OCI-LY7 (cell line): ENCODE results near the gene ACAP1. TPM values are rescaled to one million over a fixed set of nuclear protein-coding genes. Genes with fewer than 3 reads are reported as not detected.

ENCODE experiments used
- BruUV-seq: library from RNA; stranded (reverse); fragments of 400-500 nt; replicated peaks from 2 replicates; lab custom pipeline; 2021; lab: Mats Ljungman, UMichigan
- CTCF ChIA-PET: fragments of 300-600 bp; sonication (Branson Sonifier 250); formaldehyde crosslinking; loops from one replicate; lab custom pipeline; 2022; ENCODE audit warnings: antibody characterized with exemption; ENCODE audit not compliant: unreplicated experiment; lab: Charles Lee
- POLR2A ChIA-PET: fragments of 300-600 bp; sonication (Branson Sonifier 250); formaldehyde crosslinking; loops from one replicate; lab custom pipeline; 2022; ENCODE audit warnings: antibody characterized with exemption; lab: Charles Lee
- DNase-seq: peaks from one replicate; pipeline ENCODE4 v3.0.0-alpha.2; 2015; ENCODE audit warnings: low spot score
- H2AFZ ChIP-seq: fragments of 200-600 bp; sonication (generic), shearing (Covaris generic); 2 replicates; pipeline ENCODE4 v1.6.1; 2014; ENCODE audit warnings: mild to moderate bottlenecking, antibody characterized with exemption, low read length, moderate library complexity
- H3K27ac ChIP-seq: fragments of 200-600 bp; sonication (generic); 2 replicates; pipeline ENCODE4 v1.5.1; 2014; ENCODE audit warnings: mixed run types, low read depth, mild to moderate bottlenecking, moderate library complexity, low read length, inconsistent platforms; ENCODE audit not compliant: poor library complexity, severe bottlenecking
- H3K36me3 ChIP-seq: fragments of 200-600 bp; sonication (generic); 2 replicates; pipeline ENCODE4 v1.6.1; 2014; ENCODE audit warnings: mild to moderate bottlenecking, antibody characterized with exemption, low read length, moderate library complexity, mixed read lengths; ENCODE audit not compliant: insufficient read depth
- H3K4me1 ChIP-seq: fragments of 200-600 bp; sonication (generic); 2 replicates; pipeline ENCODE4 v1.5.1; 2014; ENCODE audit warnings: mild to moderate bottlenecking, low read length; ENCODE audit not compliant: insufficient read depth, poor library complexity, severe bottlenecking
- H3K4me2 ChIP-seq: fragments of 200-600 bp; sonication (generic); 2 replicates; pipeline ENCODE4 v1.6.1; 2014; ENCODE audit warnings: mild to moderate bottlenecking, low read length
- H3K4me3 ChIP-seq: fragments of 200-600 bp; sonication (generic); 2 replicates; pipeline ENCODE4 v1.5.1; 2014; ENCODE audit warnings: mild to moderate bottlenecking, low read depth, low read length; ENCODE audit not compliant: poor library complexity, severe bottlenecking
- H3K79me2 ChIP-seq: fragments of 200-600 bp; sonication (generic); 2 replicates; pipeline ENCODE4 v1.6.1; 2016; ENCODE audit warnings: low read depth, mild to moderate bottlenecking, low read length, moderate library complexity, mixed read lengths; ENCODE audit not compliant: insufficient read depth
- H3K9me2 ChIP-seq: fragments of 200-600 bp; sonication (generic); 2 replicates; pipeline ENCODE4 v1.6.1; 2016; ENCODE audit warnings: mild to moderate bottlenecking, low read length, mixed read lengths; ENCODE audit not compliant: insufficient read depth
- H3K9me3 ChIP-seq: fragments of 200-600 bp; sonication (generic); 2 replicates; pipeline ENCODE4 v1.6.1; 2014; ENCODE audit warnings: mild to moderate bottlenecking, mixed run types, low read length, mixed read lengths
- H4K20me1 ChIP-seq: fragments of 200-600 bp; sonication (generic); 2 replicates; pipeline ENCODE4 v1.6.1; 2014; ENCODE audit warnings: mild to moderate bottlenecking, antibody characterized with exemption, low read length, moderate library complexity, mixed read lengths; ENCODE audit not compliant: insufficient read depth
- CTCF ChIP-seq: fragments of 200-600 bp; sonication (generic); conservative IDR thresholded peaks from 2 replicates; pipeline ENCODE4 v1.5.1; 2014; ENCODE audit warnings: mild to moderate bottlenecking, antibody characterized with exemption, low read length, moderate library complexity, mixed read lengths
- EZH2phosphoT487 ChIP-seq: fragments of 200-600 bp; sonication (generic); IDR thresholded peaks from 2 replicates; pipeline ENCODE4 v1.6.1; 2018; ENCODE audit warnings: low read depth, borderline replicate concordance, mild to moderate bottlenecking, mixed run types, antibody characterized with exemption, low read length, moderate library complexity, mixed read lengths
- intact Hi-C: fragments of 100-400 bp; cut with micrococcal nuclease; formaldehyde crosslinking; loops from one replicate; pipeline ENCODE4 v1.10.0; 2022; ENCODE audit not compliant: unreplicated experiment
- total RNA-seq, 2 experiments: library from RNA; depleted of rRNA in 1 of 2; stranded (reverse); fragments of >200 nt in 1 of 2; shearing (Covaris generic) in 1 of 2; gene quantifications; 2 replicates each; pipeline ENCODE4 v1.2.3, GENCODE V29; 2014 to 2022

Gene ACAP1
- total RNA-seq, 2 experiments from 2014 or later = 117 to 259 TPM

DNA sequence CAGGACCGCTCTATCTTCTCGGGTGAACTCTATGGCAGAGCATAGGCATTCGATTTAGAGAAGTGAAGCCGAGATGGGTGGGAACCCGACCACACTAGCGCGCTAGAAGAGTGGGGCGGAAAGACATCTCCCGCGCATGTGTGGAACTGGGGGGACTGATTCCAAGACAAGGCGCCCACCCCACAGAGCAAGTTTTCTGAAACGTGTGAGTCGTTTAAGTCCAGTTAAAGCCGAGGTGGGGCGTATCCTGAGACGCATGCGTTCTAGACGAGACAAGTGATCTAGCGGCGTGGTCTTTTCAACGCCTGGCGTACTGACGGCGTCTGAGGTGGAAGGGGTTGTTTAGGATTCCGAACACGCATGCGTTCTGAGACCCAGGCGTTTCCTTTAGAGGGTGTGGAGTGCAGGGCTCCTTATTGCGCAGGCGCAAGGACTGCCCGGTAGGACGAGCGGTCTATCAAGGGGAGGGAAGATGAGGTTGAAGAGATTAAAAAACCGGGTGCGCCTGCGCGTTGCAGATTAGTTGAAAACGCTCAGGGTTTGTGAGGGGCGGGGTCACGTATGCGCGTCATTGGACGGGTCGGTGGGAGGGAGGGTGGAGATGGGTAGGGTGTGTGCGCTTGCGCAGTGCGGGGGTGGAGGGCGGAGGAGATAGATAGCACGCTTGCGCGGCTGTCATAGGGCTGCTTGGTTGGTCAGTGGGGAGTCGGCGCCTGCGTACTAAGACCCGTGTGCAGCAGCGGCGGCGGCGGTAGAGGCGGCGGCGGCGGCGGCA, 29.2 kb upstream of the ACAP1 start, which contains the start of gene EIF5A:
Gene EIF5A, plus strand, starts transcription at position 718 of the 775 bp plus-strand sequence. CDS start 2,008 bp downstream, outside the sequence.
- H3K79me2 ChIP-seq = peaks cover 43% of the 10 kb centered on the region
- no peak for TF ChIP-seq CTCF
- no peak for TF ChIP-seq EZH2phosphoT487
- DNase-seq = peak; percentile 100
- peaks cover 38% of the 10 kb centered on the region for H3K4me1 ChIP-seq
- H3K27ac ChIP-seq = peak within 1 kb of the TSS; percentile 95
- H4K20me1 ChIP-seq = peaks cover 24% of the 10 kb centered on the region
- ChIA-PET POLR2A (no interaction called here), CTCF (no interaction called here)
- no TSS peak for BruUV-seq
- peak within 1 kb of the TSS; percentile 99 for H3K4me3 ChIP-seq
- intact Hi-C loops = loop anchor here (1.0 to 2.0 kb wide), 3 partner anchors 22 to 93 kb away; partner anchors contain the start of genes ELP5 and NEURL4
- peaks cover 44% of the 10 kb centered on the region for H3K36me3 ChIP-seq
- H2AFZ ChIP-seq = peak within 1 kb of the TSS; percentile 32; the same call in 1 of the 2 replicates
- no peaks in the 10 kb centered on the region for H3K9me3 ChIP-seq
- no peaks in the 10 kb centered on the region for H3K9me2 ChIP-seq
- peak within 1 kb of the TSS; percentile 77 for H3K4me2 ChIP-seq

DNA sequence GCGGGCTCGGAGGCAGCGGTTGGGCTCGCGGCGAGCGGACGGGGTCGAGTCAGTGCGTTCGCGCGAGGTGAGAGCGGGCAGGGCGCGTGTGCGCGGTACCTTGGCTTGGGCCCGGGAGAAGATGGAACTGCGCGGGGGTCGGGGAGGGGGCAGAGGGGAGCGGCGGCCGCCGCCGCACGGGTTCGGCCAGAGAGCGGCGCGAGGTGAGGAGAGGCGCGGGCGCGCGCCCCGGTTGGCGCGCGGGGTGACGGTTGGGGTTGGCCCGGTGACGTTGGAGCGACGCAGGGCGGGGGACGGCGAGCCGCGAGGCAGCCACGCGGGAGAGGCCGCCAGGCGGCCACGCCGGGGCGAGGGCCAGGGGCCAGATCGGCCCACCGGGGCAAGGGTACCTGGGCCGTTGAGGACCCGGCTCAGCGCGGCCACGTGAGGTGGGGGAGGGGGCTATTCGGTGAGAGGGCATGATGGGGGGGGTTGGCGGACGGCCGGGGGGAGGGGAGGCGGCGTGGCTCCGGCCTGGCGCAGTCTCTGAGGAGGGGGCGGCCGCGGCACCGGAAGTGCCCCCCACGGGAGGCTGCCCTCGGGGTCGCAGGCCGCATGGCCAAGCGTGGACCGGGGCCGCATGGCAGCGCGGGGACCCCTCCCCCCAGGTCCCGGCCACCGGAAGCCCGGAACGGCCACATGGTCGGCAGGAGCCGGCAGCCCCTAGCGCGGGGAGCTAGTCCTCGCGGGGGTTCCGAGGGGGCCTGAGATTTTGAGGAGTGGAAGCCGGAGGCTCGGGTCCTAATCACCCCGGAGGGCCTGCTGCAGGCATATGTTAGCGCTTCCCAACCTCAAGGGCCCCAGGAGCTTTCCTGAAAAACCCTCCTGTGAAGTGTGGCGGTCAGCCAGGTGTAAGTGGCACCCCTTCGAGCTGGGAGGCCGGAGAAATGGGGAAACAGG, 28.4 kb upstream of the ACAP1 start:
- no peaks in the 10 kb centered on the region for H3K9me3 ChIP-seq
- H2AFZ ChIP-seq = no peak overlapping the region
- no peaks in the 10 kb centered on the region for H3K9me2 ChIP-seq
- peaks cover 43% of the 10 kb centered on the region for H3K79me2 ChIP-seq
- peaks cover 24% of the 10 kb centered on the region for H4K20me1 ChIP-seq
- H3K4me2 ChIP-seq = peak overlapping the region; percentile 77
- no TSS peak for BruUV-seq
- peak overlapping the region; percentile 95 for H3K27ac ChIP-seq
- H3K4me1 ChIP-seq = peaks cover 45% of the 10 kb centered on the region
- intact Hi-C loops = loop anchor here (1.0 to 2.0 kb wide), 3 partner anchors 21 to 94 kb away; partner anchors contain the start of genes ELP5 and NEURL4
- CTCF ChIA-PET = no interaction called here
- H3K36me3 ChIP-seq = peaks cover 53% of the 10 kb centered on the region
- H3K4me3 ChIP-seq = peak overlapping the region; percentile 99
- POLR2A ChIA-PET = interaction anchor here (0.8 to 3.2 kb wide), 3 partner anchors 12 to 29 kb away, joined by 3 to 8 read pairs (median 5); partner anchors contain the start of genes ACAP1 and NEURL4
- DNase-seq = peak; percentile 69
- no peak for TF ChIP-seq EZH2phosphoT487
- TF ChIP-seq CTCF = no peak
